ENCODE results near the gene CLDN5. TPM values are rescaled to one million over a fixed set of nuclear protein-coding genes. Genes with fewer than 3 reads are reported as not detected.

Gene CLDN5
- polyA plus RNA-seq (2012; ENCODE audit: insufficient read length, low read depth), result 0.15 TPM

- TF ChIP-seq POLR2AphosphoS5 (IDR thresholded peaks at IDR 0.05; ENCODE audit: low read depth, low read length) (no peak), TAF1 (IDR thresholded peaks at IDR 0.05; ENCODE audit: borderline replicate concordance, insufficient read depth, low read length) (no peak), SIN3A (IDR thresholded peaks at IDR 0.05; ENCODE audit: borderline replicate concordance, insufficient read depth, low read length) (no peak), REST (IDR thresholded peaks at IDR 0.05; ENCODE audit: insufficient read depth in 1 of 2, low read depth in 2 of 2, low read length in 2 of 2) (no peak), FOXP2 (optimal IDR thresholded peaks at IDR 0.05; ENCODE audit: borderline replicate concordance, extremely low read depth, extremely low read length, insufficient read depth) (no peak)
Observed at GRCh38 chr22:19524170-19525115, at the start of gene CLDN5. Gene CLDN5 (minus strand): TSS chr22:19524410. CDS start chr22:19524255, 155 bp downstream.

- TF ChIP-seq POLR2AphosphoS5 (IDR thresholded peaks at IDR 0.05; ENCODE audit: low read depth, low read length) (no peak), TAF1 (IDR thresholded peaks at IDR 0.05; ENCODE audit: borderline replicate concordance, insufficient read depth, low read length) (no peak), REST (IDR thresholded peaks at IDR 0.05; ENCODE audit: insufficient read depth in 1 of 2, low read depth in 2 of 2, low read length in 2 of 2) (no peak), SIN3A (IDR thresholded peaks at IDR 0.05; ENCODE audit: borderline replicate concordance, insufficient read depth, low read length) (no peak), FOXP2 (optimal IDR thresholded peaks at IDR 0.05; ENCODE audit: borderline replicate concordance, extremely low read depth, extremely low read length, insufficient read depth) (no peak)
Observed at GRCh38 chr22:19571995-19572394, 47.8 kb upstream of the CLDN5 start.

DNA sequence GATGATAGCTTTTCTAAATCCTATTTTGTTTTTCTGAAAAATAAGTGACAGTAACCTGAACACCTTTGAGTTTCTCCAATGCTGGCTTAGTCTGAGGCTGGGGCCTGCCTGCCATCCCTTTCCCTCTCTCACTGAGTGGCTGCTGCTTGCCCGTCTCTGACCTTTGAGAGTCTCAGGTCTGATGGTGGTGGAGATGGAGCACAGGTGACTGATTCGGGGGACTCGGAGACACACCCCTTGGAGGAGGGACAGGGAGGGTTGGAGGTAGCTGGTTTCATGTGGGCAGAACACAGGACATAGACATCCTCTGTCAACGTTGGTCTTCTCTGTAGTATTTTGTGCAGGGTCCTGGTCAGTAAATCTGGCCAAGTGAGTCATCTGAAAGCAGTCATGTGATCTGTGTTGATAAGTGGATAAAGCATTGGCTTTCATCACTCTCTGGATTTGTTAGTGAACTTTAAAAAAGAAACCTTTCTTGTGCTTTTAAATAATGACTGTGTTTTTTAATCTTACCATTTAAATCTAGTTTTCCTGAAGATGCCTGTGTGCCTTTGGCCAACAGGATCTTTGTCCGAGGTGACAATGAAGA lies 47.1 kb upstream of the CLDN5 start:
- TF ChIP-seq SIN3A (IDR thresholded peaks at IDR 0.05; ENCODE audit: borderline replicate concordance, insufficient read depth, low read length) (no peak), TAF1 (IDR thresholded peaks at IDR 0.05; ENCODE audit: borderline replicate concordance, insufficient read depth, low read length) (no peak), POLR2AphosphoS5 (IDR thresholded peaks at IDR 0.05; ENCODE audit: low read depth, low read length) (no peak), REST (IDR thresholded peaks at IDR 0.05; ENCODE audit: insufficient read depth in 1 of 2, low read depth in 2 of 2, low read length in 2 of 2) (no peak), FOXP2 (optimal IDR thresholded peaks at IDR 0.05; ENCODE audit: borderline replicate concordance, extremely low read depth, extremely low read length, insufficient read depth) (no peak)

- no peak for TF ChIP-seq POLR2AphosphoS5 (IDR thresholded peaks at IDR 0.05; ENCODE audit: low read depth, low read length)
Observed at GRCh38 chr22:19569976-19570375, 45.8 kb upstream of the CLDN5 start.

DNA sequence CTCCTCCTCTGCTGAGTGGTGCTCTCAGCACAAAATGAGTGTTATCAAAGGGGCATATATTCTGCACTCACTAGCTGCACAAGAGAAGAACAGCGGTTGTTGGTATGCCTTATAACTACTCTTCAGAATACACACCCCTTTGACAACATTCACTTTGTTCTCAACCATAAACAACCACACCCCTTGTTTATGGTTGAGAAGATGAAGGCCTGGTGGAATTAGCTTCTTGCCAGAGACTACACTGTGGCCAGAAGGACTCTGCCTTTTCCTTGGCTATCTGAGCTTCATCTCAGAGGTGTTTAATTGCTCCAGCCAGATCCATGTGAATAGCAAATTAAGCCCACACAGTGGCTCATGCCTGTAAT lies 45.0 kb upstream of the CLDN5 start:
- no peak for TF ChIP-seq SIN3A (IDR thresholded peaks at IDR 0.05; ENCODE audit: borderline replicate concordance, insufficient read depth, low read length)
- TF ChIP-seq TAF1 (IDR thresholded peaks at IDR 0.05; ENCODE audit: borderline replicate concordance, insufficient read depth, low read length), result no peak
- no peak for TF ChIP-seq REST (IDR thresholded peaks at IDR 0.05; ENCODE audit: insufficient read depth in 1 of 2, low read depth in 2 of 2, low read length in 2 of 2)
- TF ChIP-seq FOXP2 (optimal IDR thresholded peaks at IDR 0.05; ENCODE audit: borderline replicate concordance, extremely low read depth, extremely low read length, insufficient read depth), result no peak
- no peak for TF ChIP-seq POLR2AphosphoS5 (IDR thresholded peaks at IDR 0.05; ENCODE audit: low read depth, low read length)
